ENCODE measurements around the gene PDSS2.
"Not testable (repeated sequence)": the region's sequence is repeated elsewhere in the genome, so short reads cannot be mapped to it uniquely, and the experiment has no call there.

The PDSS2 gene

GRCh38 chr6:107315114-107315513 lies 144.2 kb downstream of the PDSS2 start:
- no peak for DNase-seq

DNA sequence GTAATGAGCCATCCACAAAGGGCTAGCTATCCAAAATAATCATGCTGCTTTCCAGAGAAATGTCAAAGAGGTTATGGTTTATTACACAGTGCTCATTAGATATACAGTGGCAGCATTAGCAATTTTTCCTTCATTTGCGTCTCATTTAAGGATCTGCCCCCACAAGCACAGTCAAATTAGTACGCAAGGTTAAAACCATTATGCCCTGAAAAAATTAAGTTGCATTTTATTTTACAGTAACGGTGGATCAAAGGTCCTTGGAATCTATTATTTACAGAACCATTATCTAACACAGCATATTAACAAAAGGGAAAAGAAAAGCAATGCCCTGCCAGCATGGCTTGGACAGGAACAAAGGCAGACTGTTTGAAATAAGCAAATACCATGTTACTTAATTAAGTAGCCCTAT lies 144.8 kb downstream of the PDSS2 start:
- no peak for DNase-seq

GRCh38 chr6:107313776-107314175 lies 145.6 kb downstream of the PDSS2 start:
- no peak for DNase-seq

GRCh38 chr6:107310362-107310761 lies 149.0 kb downstream of the PDSS2 start:
- DNase-seq: no peak

GRCh38 chr6:107308677-107309076 lies 150.7 kb downstream of the PDSS2 start:
- no peak for DNase-seq

GRCh38 chr6:107305994-107306393 lies 153.4 kb downstream of the PDSS2 start:
- DNase-seq: not testable (repeated sequence)

GRCh38 chr6:107305391-107305790 lies 154.0 kb downstream of the PDSS2 start:
- no peak for DNase-seq

GRCh38 chr6:107304421-107305025 lies 154.8 kb downstream of the PDSS2 start:
- DNase-seq: no peak

DNA sequence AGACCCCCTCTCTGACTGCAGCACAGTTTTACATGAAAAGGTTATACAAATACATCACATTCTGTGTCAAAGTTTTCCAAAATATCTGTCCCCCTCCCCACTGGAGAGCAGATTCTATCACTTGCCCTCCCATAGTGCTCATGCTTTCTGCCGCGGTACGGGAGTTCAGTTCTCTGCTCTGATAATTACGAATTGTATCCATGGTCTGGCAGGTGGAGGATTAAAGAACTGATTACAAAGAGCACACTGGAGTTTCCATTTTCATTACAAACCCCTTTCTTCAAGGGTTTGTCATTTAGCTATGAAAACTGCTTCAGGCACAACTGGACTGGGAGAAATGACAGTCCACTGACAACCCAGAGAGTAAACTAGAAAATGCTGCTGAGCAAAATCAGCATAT lies 166.0 kb downstream of the PDSS2 start:
- DNase-seq: no peak

- no peak for DNase-seq
Observed at GRCh38 chr6:107292715-107293271, 166.6 kb downstream of the PDSS2 start.

GRCh38 chr6:107290491-107290890 lies 168.9 kb downstream of the PDSS2 start:
- DNase-seq: no peak

- DNase-seq: not testable (repeated sequence)
Observed at GRCh38 chr6:107289258-107289657, 170.1 kb downstream of the PDSS2 start.

GRCh38 chr6:107285683-107286082 lies 173.7 kb downstream of the PDSS2 start:
- DNase-seq: not testable (repeated sequence)

GRCh38 chr6:107284805-107285204 lies 174.6 kb downstream of the PDSS2 start:
- DNase-seq: no peak

DNA sequence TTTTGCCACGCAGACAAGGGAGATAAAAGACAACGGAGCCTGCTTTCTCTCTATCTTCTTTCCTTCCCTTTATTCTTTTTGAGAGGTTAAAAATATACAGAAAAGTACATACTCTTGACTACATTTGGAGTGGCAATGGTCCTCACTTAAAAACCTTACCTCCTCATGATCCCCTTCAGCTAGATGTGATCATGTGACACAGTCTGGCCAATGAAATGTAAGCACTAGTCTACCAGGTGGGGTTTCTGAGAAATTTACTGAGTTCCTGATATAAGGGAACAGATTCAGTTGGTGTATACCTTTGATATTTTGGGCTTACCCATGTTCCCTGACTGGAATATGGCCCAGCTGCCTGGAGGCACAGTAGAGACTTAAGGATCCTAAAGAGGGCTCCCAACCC lies 178.6 kb downstream of the PDSS2 start:
- DNase-seq: no peak

DNA sequence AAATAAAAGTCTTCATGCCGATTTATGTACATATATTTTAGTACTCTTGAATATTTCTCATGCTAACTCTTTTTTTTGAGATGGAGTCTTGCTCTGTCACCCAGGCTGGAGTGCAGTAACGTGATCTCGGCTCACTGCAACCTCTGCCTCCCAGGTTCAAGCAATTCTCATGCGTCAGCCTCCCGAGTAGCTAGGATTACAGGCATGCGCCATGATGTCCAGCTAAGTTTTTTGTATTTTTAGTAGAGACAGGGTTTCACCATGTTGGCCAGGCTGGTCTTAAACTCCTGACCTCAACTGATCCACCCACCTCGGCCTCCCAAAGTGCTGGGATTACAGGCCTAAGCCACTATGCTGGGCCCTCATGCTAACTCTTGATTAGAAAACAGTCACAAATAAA lies 179.4 kb downstream of the PDSS2 start:
- not testable (repeated sequence) for DNase-seq

- DNase-seq: no peak
Observed at GRCh38 chr6:107275330-107275865, 184.0 kb downstream of the PDSS2 start.

- no peak for DNase-seq
Observed at GRCh38 chr6:107274288-107274687, 185.1 kb downstream of the PDSS2 start.

- DNase-seq: no peak
Observed at GRCh38 chr6:107272246-107272645, 187.1 kb downstream of the PDSS2 start.

DNA sequence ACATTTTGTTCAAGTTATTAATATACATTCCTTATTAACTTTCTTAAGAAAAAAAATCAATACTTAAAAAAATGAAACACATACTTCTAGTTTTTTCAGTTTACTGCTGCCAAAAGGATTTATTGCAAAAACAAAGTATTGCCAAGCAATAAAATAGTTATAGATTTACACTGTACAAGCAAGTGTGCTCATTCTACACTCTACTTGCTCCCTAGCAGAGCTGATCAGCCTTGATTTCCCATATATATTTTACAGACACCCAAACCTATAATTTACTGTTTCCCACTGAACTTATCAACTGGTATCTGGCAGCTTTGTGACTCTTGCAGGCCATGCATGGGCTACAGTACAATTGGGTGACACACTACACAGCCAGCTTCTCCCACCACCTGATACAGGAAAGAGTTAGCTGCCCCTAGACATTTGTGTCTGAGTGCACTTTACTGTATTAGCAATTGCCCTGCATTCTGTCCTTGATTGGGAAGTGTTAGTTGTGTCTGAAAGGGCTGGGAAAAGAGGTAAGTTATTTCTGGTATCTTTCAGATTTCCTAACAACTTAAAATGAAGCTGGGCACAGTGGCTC lies 188.1 kb downstream of the PDSS2 start:
- DNase-seq: no peak

DNA sequence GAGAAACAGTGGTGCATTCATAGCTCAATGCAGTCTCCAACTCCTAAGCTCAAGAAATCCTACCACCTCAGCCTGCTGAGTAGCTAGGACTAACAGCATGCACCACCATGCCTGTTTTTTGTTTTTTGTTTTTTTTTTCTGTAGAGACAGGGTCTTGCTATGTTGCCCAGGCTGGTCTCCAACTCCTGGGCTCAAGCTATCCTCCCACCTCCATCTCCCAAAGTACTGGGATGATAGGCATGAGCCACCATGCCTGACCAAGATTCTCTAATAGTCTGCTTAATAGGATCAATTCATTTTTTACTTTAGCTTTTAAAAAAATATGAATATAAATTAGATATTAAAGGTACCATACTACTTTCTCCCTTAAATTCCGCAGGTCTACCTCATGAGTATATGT lies 191.7 kb downstream of the PDSS2 start:
- no peak for DNase-seq

- no peak for DNase-seq
Observed at GRCh38 chr6:107267006-107267405, 192.4 kb downstream of the PDSS2 start.

GRCh38 chr6:107266563-107266962 lies 192.8 kb downstream of the PDSS2 start:
- no peak for DNase-seq

- DNase-seq: no peak
Observed at GRCh38 chr6:107264357-107264840, 195.0 kb downstream of the PDSS2 start.

All from NCI-H2171 (cell line).